HepG2 (cell line): ENCODE measurements around the gene GSDMA. TPM values are rescaled to one million over a fixed set of nuclear protein-coding genes. Genes with fewer than 3 reads are reported as not detected.

Experiments
- DNMT1 ChIP-seq: sonication (generic); formaldehyde crosslinking; IDR thresholded peaks from 2 replicates; pipeline ENCODE4 v1.5.1; 2020; ENCODE audit warnings: mild to moderate bottlenecking, missing genetic modification reagents
- DNMT3B ChIP-seq: conservative IDR thresholded peaks from 2 replicates; pipeline ENCODE4 v1.6.1; 2016; ENCODE audit warnings: missing biosample characterization, control low read depth
- GATA4 ChIP-seq: sonication (generic); IDR thresholded peaks from 2 replicates; pipeline ENCODE4 v1.6.1; 2016; ENCODE audit warnings: antibody characterized with exemption, low read depth, borderline replicate concordance
- ISX ChIP-seq: sonication (generic); formaldehyde crosslinking; conservative IDR thresholded peaks from 2 replicates; pipeline ENCODE4 v1.5.0; 2020; ENCODE audit warnings: missing genetic modification reagents
- NFE2L1 ChIP-seq: sonication (generic); formaldehyde crosslinking; IDR thresholded peaks from 2 replicates; pipeline ENCODE4 v1.4.0; 2020; ENCODE audit warnings: missing genetic modification reagents, mild to moderate bottlenecking, borderline replicate concordance
- PAF1 ChIP-seq: IDR thresholded peaks from 2 replicates; pipeline ENCODE4 v1.6.1; 2016; ENCODE audit warnings: missing genetic modification reagents, missing compliant biosample characterization
- RCOR2 ChIP-seq: IDR thresholded peaks from 2 replicates; pipeline ENCODE4 v1.6.1; 2016; ENCODE audit warnings: missing biosample characterization, missing genetic modification reagents
- RXRA ChIP-seq: sonication (generic); formaldehyde crosslinking; IDR thresholded peaks from 2 replicates; pipeline ENCODE4 v1.5.1; 2020; ENCODE audit warnings: missing genetic modification reagents
- SALL1 ChIP-seq: sonication (generic); formaldehyde crosslinking; IDR thresholded peaks from 2 replicates; pipeline ENCODE4 v1.8.0; 2022; ENCODE audit warnings: mild to moderate bottlenecking, missing genetic modification reagents
- TEAD3 ChIP-seq: optimal IDR thresholded peaks from 2 replicates; pipeline ENCODE3; 2016; ENCODE audit warnings: borderline replicate concordance
- UBTF ChIP-seq: sonication (generic); formaldehyde crosslinking; IDR thresholded peaks from 2 replicates; pipeline ENCODE4 v1.4.0; 2020; ENCODE audit warnings: mild to moderate bottlenecking, missing genetic modification reagents
- ZKSCAN5 ChIP-seq: sonication (generic); formaldehyde crosslinking; IDR thresholded peaks from 2 replicates; pipeline ENCODE4 v1.5.1; 2020; ENCODE audit warnings: mild to moderate bottlenecking, missing genetic modification reagents
- ZNF10 ChIP-seq: sonication (generic); formaldehyde crosslinking; IDR thresholded peaks from 2 replicates; pipeline ENCODE4 v1.4.0; 2020; ENCODE audit warnings: mild to moderate bottlenecking, low read depth, missing genetic modification reagents, borderline replicate concordance
- ZNF280B ChIP-seq: sonication (generic); formaldehyde crosslinking; IDR thresholded peaks from 2 replicates; pipeline ENCODE4 v1.5.0; 2020; ENCODE audit warnings: missing genetic modification reagents, mild to moderate bottlenecking, borderline replicate concordance
- ZNF354B ChIP-seq: sonication (generic); formaldehyde crosslinking; IDR thresholded peaks from 2 replicates; pipeline ENCODE4 v1.8.0; 2022; ENCODE audit warnings: mild to moderate bottlenecking, missing genetic modification reagents
- ZNF431 ChIP-seq: sonication (generic); formaldehyde crosslinking; IDR thresholded peaks from 2 replicates; pipeline ENCODE4 v1.9.0; 2022; ENCODE audit warnings: missing genetic modification reagents, low read depth, mild to moderate bottlenecking, borderline replicate concordance
- ZNF615 ChIP-seq: sonication (generic); formaldehyde crosslinking; IDR thresholded peaks from 2 replicates; pipeline ENCODE4 v1.5.0; 2020; ENCODE audit warnings: mild to moderate bottlenecking, missing genetic modification reagents, borderline replicate concordance
- ZNF777 ChIP-seq: sonication (generic); formaldehyde crosslinking; IDR thresholded peaks from 2 replicates; pipeline ENCODE4 v1.4.0; 2020; ENCODE audit warnings: missing genetic modification reagents
- ZSCAN25 ChIP-seq: sonication (generic); formaldehyde crosslinking; IDR thresholded peaks from 2 replicates; pipeline ENCODE4 v1.8.0; 2022; ENCODE audit warnings: mild to moderate bottlenecking, missing genetic modification reagents
- polyA plus RNA-seq, 8 experiments: library from polyadenylated mRNA; depleted of rRNA in 3 of 8; stranded (reverse) in 7 of 8; unstranded in 1 of 8; fragments of >200 nt; fragmentation: Illumina TruSeq in 4 of 8; extraction: Trizol in 4 of 8; gene quantifications; 2 replicates each; pipeline versions ENCODE4 v1.2.1 to v1.2.3, GENCODE V29; 2011 to 2016; ENCODE audit warnings: low read depth in 4 of 8, missing spikeins in 1 of 8, mixed read lengths in 1 of 8; ENCODE audit not compliant: insufficient read depth in 1 of 8
- total RNA-seq, 5 experiments: library from RNA; depleted of rRNA; stranded (reverse); fragments of >200 nt; fragmentation: Illumina TruSeq; extraction: Trizol; gene quantifications; 2 replicates each; pipeline ENCODE4 v1.2.3, GENCODE V29; 2016; ENCODE audit warnings: low read depth in 1 of 5
- TF ChIP-seq, protein P1 (sequence below): sonication (generic); formaldehyde crosslinking; IDR thresholded peaks from 2 replicates; pipeline ENCODE4 v1.5.0; 2020; ENCODE audit warnings: mild to moderate bottlenecking, missing genetic modification reagents, borderline replicate concordance
- TF ChIP-seq, protein P2 (sequence below): sonication (generic); formaldehyde crosslinking; conservative IDR thresholded peaks from 2 replicates; pipeline ENCODE4 v1.4.0; 2020; ENCODE audit warnings: missing genetic modification reagents

GSDMA gene
- total and polyA plus RNA-seq, 2 of the 13 experiments (the other 11 are each of a cell fraction or from before 2014, with no cell fraction given), result not detected

GRCh38 chr17:39952680-39953470, 9.9 kb upstream of the GSDMA start (continued):
- TF ChIP-seq, protein P1, sequence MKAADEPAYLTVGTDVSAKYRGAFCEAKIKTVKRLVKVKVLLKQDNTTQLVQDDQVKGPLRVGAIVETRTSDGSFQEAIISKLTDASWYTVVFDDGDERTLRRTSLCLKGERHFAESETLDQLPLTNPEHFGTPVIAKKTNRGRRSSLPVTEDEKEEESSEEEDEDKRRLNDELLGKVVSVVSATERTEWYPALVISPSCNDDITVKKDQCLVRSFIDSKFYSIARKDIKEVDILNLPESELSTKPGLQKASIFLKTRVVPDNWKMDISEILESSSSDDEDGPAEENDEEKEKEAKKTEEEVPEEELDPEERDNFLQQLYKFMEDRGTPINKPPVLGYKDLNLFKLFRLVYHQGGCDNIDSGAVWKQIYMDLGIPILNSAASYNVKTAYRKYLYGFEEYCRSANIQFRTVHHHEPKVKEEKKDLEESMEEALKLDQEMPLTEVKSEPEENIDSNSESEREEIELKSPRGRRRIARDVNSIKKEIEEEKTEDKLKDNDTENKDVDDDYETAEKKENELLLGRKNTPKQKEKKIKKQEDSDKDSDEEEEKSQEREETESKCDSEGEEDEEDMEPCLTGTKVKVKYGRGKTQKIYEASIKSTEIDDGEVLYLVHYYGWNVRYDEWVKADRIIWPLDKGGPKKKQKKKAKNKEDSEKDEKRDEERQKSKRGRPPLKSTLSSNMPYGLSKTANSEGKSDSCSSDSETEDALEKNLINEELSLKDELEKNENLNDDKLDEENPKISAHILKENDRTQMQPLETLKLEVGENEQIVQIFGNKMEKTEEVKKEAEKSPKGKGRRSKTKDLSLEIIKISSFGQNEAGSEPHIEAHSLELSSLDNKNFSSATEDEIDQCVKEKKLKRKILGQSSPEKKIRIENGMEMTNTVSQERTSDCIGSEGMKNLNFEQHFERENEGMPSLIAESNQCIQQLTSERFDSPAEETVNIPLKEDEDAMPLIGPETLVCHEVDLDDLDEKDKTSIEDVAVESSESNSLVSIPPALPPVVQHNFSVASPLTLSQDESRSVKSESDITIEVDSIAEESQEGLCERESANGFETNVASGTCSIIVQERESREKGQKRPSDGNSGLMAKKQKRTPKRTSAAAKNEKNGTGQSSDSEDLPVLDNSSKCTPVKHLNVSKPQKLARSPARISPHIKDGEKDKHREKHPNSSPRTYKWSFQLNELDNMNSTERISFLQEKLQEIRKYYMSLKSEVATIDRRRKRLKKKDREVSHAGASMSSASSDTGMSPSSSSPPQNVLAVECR (CRISPR knock-in tag), result peak; percentile 31; the same call in 1 of the 2 replicates
- peak; percentile 56; the same call in 1 of the 2 replicates for TF ChIP-seq SALL1 (CRISPR knock-in tag)
- TF ChIP-seq PAF1 (CRISPR knock-in tag), result no peak
- TF ChIP-seq UBTF (CRISPR knock-in tag), result peak; percentile 32; the same call in 1 of the 2 replicates
- peak; percentile 19 for TF ChIP-seq TEAD3 (CRISPR knock-in tag)
- 0 out of 2 replicates have a peak, but pooled peaks have one; percentile 25 for TF ChIP-seq ZSCAN25 (CRISPR knock-in tag)
- no peak for TF ChIP-seq GATA4
- 0 out of 2 replicates have a peak, but pooled peaks have one; percentile 5 for TF ChIP-seq DNMT1 (CRISPR knock-in tag)
- no peak for TF ChIP-seq ZNF10 (CRISPR knock-in tag)
- no peak for TF ChIP-seq ZKSCAN5 (CRISPR knock-in tag)
- no peak for TF ChIP-seq RXRA (CRISPR knock-in tag)
- TF ChIP-seq ZNF615 (CRISPR knock-in tag), result no peak
- TF ChIP-seq NFE2L1 (CRISPR knock-in tag), result no peak
- TF ChIP-seq ZNF354B (CRISPR knock-in tag), result peak; percentile 24; the same call in 1 of the 2 replicates
- TF ChIP-seq, protein P2, sequence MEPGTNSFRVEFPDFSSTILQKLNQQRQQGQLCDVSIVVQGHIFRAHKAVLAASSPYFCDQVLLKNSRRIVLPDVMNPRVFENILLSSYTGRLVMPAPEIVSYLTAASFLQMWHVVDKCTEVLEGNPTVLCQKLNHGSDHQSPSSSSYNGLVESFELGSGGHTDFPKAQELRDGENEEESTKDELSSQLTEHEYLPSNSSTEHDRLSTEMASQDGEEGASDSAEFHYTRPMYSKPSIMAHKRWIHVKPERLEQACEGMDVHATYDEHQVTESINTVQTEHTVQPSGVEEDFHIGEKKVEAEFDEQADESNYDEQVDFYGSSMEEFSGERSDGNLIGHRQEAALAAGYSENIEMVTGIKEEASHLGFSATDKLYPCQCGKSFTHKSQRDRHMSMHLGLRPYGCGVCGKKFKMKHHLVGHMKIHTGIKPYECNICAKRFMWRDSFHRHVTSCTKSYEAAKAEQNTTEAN, result no peak
- TF ChIP-seq ISX (CRISPR knock-in tag), result no peak
- TF ChIP-seq RCOR2 (CRISPR knock-in tag), result no peak
- no peak for TF ChIP-seq ZNF431
- TF ChIP-seq ZNF280B (CRISPR knock-in tag), result no peak
- no peak for TF ChIP-seq ZNF777 (CRISPR knock-in tag)
- no peak for TF ChIP-seq DNMT3B (CRISPR knock-in tag)
